Measurements from ENCODE around the gene INS.

INS gene

DNA sequence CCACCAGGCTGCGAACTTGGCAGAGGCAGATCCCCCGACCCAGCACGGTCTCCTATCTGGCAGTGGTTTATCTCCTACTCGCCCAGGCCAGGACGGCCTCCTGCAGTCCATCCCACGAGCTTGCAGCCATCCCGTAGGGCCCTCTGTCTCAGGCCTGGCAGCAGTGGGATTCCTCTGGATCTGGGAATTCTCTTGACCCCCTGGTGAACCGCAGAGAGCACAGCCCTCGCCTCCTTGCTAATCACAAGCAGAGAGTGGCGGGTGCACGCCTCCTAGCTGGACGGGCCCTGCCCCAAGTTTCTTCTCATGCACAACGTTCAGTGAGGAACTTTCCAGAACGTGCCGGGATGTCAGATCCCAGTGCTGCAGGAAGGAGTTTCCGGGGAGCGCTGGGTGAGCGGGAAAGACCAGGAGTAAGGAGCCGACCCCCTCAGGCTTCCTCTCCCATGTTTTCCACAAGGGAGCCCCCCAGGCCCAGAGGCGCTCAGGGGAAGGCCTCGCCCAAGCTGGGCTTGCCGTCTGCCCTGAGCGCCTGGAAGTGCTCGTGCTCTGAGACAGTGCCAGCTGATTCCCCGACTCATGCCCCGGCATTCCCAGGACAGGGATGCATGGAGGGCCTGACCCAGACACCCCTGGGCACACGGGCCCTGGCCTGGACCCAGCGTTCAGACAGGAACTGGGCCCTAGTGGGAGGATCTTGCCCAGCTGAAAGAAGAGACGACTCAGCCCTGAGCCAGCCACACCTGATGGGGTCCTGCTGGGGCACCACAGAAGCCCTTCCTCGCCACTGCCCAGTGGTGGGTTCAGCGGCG is 46.4 kb downstream of the INS start:
- no peak for DNase-seq

GRCh38 chr11:2113776-2114175 is 47.2 kb downstream of the INS start:
- DNase-seq: no peak

DNA sequence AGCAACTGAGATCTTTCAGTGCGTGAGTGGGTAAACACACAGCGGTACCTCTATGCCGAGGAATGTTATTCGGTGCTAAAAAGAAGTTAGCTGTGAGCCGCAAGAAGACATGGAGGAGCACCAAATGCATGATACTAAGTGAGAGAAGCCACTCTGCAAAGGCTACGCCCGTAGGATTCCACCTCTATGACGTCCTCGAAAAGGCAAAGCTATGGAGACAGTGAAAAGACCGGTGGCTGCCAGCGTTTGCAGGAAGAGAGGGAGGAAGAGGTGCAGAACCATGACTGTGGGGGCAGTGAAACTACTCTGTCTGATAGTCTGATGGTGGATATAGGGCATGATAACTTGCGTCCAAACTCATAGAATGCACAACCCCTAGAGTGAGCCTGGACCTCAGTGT is 50.5 kb downstream of the INS start:
- DNase-seq: no peak
